Measurements from ENCODE around the gene MED26.
A peak's percentile ranks its signal among the peaks of the same experiment; 100 is the strongest.

The MED26 gene

GRCh38 chr19:16587833-16588823, 39.9 kb downstream of the MED26 start:
- H3K4me1 ChIP-seq (ENCODE audit: control insufficient read depth, insufficient read depth, low read length) = peaks cover 32% of the 10 kb centered on the region
- peaks cover 0 to 3% of the 10 kb centered on the region in 2 experiments; a peak in 1 of 3 replicates for H3K36me3 ChIP-seq (ENCODE audit: control insufficient read depth in 2 of 2, insufficient read depth in 1 of 2, low read length in 2 of 2)
- ChIA-PET POLR2A (interaction anchor here (0.9 to 1.3 kb wide), 3 partner anchors 15 to 72 kb away, joined by 3 to 4 read pairs (median 3); partner anchors contain the start of genes MED26 and SMIM7), CTCF (no interaction called here)
- H3K27ac ChIP-seq (ENCODE audit: extremely low read depth, low read depth, low read length) = no peak overlapping the region
- no peak overlapping the region for H3K4me3 ChIP-seq (ENCODE audit: low read depth, low read length)
- H3K9me3 ChIP-seq (ENCODE audit: control insufficient read depth, insufficient read depth, low read depth, low read length) = no peaks in the 10 kb centered on the region
- TF ChIP-seq ZNF596 (tag by site-specific recombination; IDR thresholded peaks at IDR 0.05) (0 out of 2 replicates have a peak, but pooled peaks have one; percentile 47), ZNF580 (tag by site-specific recombination; IDR thresholded peaks at IDR 0.05) (no peak), FEZF1 (tag by site-specific recombination; IDR thresholded peaks at IDR 0.05) (no peak), ZNF202 (tag by site-specific recombination; IDR thresholded peaks at IDR 0.05; ENCODE audit: borderline replicate concordance) (no peak), ZNF266 (tag by site-specific recombination; IDR thresholded peaks at IDR 0.05; ENCODE audit: low read depth) (no peak), ZBTB11 (tag by site-specific recombination; conservative IDR thresholded peaks at IDR 0.05; ENCODE audit: low read depth) (no peak), GLI2 (tag by site-specific recombination; IDR thresholded peaks at IDR 0.05; ENCODE audit: borderline replicate concordance, low read depth) (no peak), ZNF184 (tag by site-specific recombination; IDR thresholded peaks at IDR 0.05) (no peak), ZNF518A (tag by site-specific recombination; conservative IDR thresholded peaks at IDR 0.05; ENCODE audit: low read depth) (no peak), SP3 (tag by site-specific recombination; IDR thresholded peaks at IDR 0.05) (no peak), ZFHX2 (tag by site-specific recombination; conservative IDR thresholded peaks at IDR 0.05) (no peak), ZNF600 (tag by site-specific recombination; IDR thresholded peaks at IDR 0.05) (peak; percentile 73), ZNF571 (tag by site-specific recombination; IDR thresholded peaks at IDR 0.05) (no peak), ZNF19 (tag by site-specific recombination; IDR thresholded peaks at IDR 0.05; ENCODE audit: low read depth) (no peak), TCF7L2 (IDR thresholded peaks at IDR 0.05; ENCODE audit: borderline replicate concordance, low read depth, low read length) (no peak), PRDM10 (tag by site-specific recombination; IDR thresholded peaks at IDR 0.05) (no peak), ZNF530 (tag by site-specific recombination; IDR thresholded peaks at IDR 0.05; ENCODE audit: low read depth) (no peak), ZNF140 (tag by site-specific recombination; IDR thresholded peaks at IDR 0.05) (no peak), ZNF433 (tag by site-specific recombination; IDR thresholded peaks at IDR 0.05; ENCODE audit: low read depth) (no peak), KLF9 (tag by site-specific recombination; IDR thresholded peaks at IDR 0.05; ENCODE audit: low read depth) (peak; percentile 60; the same call in 1 of the 2 replicates), ZNF423 (tag by site-specific recombination; IDR thresholded peaks at IDR 0.05) (no peak), ZSCAN5A (tag by site-specific recombination; IDR thresholded peaks at IDR 0.05) (no peak)

All from HEK293 (cell line).